RPMI7951 (cell line): Measurements from ENCODE around the gene ITFG2. TPM values are rescaled to one million over a fixed set of nuclear protein-coding genes. Genes with fewer than 3 reads are reported as not detected.

Experiments used
- DNase-seq: peaks from one replicate; pipeline ENCODE4 v3.0.0-alpha.2; 2012; ENCODE audit warnings: low read depth
- total RNA-seq: library from RNA; depleted of rRNA; stranded (reverse); fragments of >200 nt; shearing (Covaris generic); gene quantifications from 2 replicates; pipeline ENCODE4 v1.2.3, GENCODE V29; 2014

ITFG2 gene
- total RNA-seq, 1 experiment from 2014 or later, result 13.9 TPM

DNA sequence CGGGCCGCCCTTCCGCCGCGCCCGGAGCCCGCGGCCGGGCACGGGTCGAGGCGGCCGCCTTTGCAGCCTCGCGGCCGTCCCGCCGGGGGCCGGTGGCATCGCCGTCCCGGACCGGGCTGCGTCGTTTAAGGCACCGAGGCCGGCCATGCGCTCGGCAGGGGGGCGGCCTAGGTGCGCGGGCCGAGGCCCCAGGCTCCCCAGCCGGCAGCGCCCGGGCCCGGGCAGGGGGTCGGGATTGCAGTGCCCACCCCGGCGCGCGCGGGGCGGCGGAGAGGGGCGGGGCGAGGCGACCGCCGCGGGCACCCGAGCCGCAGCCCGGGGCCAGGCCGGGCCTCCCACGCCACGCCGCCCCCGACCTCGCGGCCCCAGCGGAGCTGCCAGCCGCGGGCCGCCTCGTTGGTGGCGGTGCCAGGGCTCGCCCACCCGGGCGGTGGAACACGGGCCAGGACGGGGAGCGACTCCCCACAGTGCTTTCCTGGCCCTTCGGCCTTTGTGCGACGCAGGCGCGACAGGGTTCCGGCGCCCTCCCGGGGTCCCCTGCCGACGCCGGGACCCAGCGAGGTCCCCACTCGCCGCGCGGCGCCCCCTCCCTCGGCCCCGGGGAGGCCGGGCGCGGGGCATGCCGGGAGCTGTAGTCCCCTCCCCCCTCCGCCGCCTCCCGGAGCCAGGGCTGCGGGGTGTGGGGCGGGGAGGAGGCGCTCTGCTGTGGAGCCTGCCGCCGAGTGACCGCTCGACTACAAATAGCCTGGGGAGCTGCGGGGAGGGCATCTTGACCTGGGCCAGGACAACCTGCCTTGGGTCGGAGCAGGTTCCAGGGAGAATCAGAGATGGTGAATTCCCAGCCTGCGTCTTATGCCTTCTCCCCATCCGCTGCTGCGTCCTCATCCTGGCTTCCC, 16.9 kb upstream of the ITFG2 start:
- peak; percentile 56 for DNase-seq

DNA sequence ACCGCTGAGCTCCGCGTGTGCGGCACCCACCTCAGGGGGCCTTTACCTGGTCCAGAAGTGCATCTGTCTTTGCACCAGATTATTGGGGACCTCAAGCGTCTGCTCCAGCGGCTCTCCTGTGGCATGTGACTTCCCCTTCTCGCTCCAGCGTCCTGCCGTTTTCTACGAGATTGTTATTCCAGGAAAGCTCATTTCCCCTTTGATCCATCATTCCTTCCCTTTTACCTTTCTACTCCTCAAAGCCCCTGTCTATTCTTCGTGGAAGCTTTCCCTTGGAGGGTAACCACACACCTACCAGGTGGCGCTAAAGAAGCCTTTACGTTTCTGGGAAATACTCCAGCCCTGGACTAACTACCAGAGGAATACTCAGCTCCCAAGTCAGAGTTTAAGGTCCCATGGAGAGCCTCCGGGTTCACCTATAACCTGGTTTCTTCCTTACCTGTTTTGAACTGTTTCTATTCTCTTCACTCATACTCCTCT, 16.2 kb upstream of the ITFG2 start:
- no peak for DNase-seq

DNA sequence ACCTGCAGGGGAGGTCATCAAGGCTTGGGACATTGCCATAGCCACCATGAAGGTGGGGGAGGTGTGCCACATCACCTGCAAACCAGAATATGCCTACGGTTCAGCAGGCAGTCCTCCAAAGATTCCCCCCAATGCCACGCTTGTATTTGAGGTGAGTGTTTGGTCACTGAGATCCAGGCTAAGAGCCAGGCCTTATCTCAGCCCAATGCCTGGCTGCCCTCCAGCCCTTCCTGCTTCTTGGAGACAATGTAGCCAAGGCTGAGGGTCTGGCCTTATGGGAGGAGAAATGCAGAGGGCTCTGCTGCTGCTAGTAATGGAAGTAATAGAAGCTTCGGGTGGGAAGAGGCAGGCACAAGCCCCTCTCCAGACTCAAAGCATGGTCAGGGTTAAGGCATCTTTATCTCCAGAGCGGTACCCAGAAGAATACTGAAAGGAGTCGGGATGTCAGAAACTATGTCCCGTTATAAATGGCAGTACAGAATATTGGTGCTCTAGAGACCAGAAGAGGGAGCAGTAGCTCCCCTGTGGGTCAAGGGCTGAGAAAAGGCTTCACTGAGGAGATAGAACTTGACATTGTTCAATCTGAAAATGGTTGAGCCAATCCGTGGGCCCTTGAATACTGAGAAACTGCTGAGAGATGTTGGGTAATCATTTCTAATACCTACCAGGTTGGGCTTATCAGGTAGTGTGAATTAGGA, 14.6 kb upstream of the ITFG2 start:
- DNase-seq, result no peak

DNA sequence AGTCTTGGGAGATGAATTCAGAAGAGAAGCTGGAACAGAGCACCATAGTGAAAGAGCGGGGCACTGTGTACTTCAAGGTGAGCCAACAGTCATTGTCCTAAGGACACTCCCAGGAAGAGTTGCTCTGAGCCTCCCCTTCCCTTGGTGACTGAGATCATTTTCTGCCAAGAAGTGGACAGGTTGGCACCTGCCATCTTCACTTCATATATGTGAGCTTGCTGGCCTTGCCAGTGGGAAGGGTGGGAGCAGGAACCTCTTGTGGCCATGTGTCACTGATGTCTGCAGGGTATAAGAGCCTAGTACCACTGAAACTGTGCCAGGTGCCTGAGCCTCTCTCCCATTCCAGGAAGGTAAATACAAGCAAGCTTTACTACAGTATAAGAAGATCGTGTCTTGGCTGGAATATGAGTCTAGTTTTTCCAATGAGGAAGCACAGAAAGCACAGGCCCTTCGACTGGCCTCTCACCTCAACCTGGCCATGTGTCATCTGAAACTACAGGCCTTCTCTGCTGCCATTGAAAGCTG, 12.4 kb upstream of the ITFG2 start:
- no peak for DNase-seq

DNA sequence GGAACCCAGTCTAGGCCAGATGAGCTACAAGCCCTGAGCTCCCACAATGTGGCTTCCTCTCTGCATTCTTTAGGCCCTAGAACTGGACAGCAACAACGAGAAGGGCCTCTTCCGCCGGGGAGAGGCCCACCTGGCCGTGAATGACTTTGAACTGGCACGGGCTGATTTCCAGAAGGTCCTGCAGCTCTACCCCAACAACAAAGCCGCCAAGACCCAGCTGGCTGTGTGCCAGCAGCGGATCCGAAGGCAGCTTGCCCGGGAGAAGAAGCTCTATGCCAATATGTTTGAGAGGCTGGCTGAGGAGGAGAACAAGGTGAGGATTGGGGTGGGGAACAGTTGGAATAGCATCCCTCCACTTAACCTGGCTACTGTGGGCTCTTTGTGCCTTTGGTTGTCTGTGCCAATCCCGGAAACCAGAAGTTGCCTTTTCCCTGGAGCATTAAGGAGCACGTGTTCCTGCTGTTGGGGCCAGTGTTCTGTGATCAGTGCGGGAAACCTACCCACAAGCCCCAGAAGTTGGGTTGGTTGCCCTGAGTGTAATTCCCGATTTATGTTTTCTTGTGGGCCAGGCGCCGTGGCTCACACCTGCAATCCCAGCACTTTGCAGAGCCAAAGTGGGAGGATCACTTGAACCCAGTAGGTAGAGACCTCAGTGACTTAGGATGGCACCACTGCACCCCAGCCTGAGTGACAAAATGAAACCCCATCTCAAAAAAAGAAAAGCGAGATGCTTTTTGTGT, 11.3 kb upstream of the ITFG2 start:
- no peak for DNase-seq

DNA sequence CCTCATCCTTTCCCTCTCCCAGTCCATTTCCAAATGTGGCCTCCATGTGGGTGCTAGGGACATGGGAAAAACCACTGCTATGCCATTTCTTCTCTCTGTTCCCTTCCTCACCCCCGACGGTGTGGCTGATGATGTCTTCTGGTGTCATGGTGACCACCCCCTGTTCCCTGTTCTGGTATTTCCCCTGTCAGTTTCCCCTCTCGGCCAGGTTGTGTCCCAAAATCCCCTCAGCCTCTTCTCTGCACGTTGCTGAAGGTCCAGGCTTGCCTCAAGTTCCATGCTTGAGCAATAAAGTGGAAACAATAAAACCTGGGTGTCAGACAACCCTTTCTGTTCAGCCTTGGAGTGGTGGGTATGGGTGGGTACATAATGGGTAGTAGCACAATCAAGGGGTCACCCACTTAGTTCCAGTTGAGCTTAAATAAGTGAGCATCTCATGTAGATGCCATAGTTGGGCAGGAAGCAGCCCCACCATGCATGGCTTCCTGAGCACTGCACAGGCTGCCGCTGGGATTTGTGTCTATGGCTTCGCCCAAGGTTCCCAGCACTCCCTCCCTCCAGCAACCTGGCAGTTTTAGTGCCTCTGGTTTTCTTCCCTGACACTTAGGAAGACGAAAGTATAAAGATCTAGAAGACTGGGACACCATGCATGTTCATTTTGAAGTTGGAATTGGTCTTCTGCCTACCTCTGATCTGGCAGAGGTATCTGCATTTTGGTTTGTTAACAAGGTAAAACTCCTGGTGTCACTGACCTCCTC, 8.7 kb upstream of the ITFG2 start:
- no peak for DNase-seq

DNA sequence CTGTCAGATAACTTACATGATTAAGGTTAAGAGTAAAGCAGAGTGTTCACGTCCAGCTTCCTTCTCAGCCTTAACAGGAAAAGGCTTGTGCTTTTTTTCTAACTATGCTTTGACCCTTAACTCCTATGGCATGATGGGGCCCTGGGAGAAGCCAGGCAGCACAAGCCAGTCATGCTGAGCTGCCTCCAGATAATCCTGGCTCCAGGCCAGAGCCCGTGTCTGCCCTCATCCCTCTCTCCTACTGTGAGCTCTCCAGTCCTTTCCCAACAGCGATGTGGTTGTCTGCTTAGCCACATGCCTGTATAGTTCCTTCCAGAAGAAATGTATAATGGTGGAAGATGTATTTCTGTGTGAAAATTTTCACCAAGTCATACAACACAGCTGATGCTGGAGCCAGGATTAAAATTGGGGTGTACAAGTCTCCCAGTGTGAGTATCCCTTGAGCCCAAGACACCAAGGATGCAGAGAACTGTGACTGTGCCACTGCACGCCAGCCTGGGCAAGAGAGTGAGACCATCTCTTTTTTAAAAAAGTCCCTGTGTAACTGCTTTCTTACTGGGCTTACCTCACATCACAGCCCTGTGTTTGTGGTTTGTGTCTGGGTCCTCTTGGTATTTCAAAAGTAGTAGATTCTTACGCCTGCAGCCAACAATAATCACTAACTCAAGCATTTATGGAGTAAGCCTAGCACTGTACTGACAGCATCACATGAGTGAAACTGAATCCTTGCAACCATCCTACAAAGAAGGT, 7.9 kb upstream of the ITFG2 start:
- DNase-seq, result no peak

DNA sequence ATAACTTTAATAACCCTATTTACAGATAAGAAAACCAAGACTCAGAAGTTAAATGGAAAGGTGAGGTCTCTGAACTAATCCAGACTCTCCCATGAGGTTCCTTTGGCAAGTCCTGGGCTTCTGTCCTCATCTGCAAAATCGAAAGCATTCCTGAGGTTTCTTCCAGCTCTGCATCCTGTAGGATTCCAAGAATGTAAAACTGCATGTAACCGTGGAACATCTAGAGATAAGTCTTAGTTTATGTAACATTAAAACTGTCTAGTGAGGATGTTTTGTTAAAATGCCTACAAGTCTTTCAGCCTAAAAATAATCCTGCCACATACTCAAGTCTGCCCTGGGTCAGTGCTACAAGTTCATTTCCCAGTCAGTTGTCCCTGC, 7.3 kb upstream of the ITFG2 start:
- no peak for DNase-seq

DNA sequence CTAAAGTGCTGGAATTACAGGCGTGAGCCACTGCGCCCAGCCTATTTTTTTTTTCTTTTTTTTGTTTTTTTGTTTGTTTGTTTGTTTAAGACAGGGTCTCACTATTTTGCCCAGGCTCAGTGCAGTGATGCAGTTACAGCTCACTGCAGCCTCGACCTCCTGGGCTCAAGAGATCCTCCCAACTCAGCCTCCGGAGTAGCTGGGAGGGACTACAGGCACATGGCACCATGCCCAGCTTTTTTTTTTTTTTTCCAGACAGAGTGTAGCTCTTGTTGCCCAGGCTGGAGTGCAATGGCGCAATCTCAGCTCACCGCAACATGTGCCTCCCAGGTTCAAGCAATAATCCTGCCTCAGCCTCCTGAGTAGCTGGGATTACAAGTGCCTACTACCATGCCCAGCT, 5.8 kb upstream of the ITFG2 start:
- peak; percentile 9 for DNase-seq

DNA sequence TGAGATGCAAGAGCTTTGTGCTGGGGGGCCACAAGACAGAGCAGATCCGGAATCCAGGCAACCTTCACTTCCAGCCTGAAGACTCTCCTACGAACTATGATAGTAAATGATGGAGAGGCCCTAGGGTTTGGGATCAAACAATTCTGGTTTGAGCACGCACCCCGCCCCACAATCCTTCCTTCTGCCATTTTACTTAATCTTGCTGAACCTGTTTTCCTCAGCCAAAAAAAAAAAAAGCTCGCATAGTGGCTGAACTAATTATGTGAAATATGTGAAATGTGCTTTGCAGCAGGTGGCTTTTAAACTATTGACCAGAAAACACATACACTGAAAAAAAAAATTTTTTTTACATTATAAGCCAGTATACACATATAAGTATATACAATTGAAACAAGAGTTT, 667 bp upstream of the ITFG2 start:
- no peak for DNase-seq

DNA sequence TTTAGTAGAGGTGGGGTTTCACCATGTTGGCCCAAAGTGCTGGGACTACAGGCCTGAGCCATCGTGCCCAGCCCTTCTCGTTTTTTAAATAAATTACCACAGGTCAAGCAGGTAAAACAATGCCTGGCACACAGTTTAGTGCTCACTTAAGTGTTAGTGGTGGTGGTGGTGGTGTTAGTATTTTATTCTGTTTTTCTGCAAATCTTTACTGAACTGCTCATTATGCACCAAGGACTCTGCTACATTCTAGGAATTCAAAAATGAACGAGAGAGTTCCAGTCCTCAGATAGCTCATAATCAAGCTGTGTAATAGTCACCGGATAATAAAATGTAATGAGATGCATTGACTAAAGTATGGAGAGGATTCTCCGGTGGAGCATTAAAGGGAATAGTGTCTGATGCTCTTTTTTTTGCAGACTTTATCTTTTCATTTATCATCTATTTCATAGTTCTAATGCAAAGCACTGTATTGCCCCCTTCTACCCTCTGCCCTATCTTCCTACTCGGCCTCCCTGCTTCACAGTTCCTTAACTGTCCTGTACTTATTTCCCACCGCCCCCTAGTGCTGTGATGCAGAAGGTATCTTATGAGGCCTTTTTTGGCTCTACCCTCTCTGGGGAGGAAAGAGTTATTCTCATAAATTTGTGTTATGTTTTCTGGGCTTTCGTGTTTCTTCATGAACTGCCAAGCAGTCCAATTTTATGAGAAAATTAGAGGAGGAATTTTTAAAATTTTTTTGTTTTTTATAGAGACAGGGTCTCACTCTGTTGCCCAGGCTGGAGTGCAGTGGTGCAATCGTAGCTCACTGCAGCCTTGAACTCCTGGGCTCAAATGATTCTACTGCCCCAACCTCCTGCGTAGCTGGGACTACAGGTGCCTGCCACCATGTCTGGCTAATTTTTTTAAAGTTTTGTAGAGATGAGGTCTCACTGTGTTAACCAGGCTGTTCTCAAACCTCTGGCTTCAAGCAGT, 1.0 kb downstream of the ITFG2 start:
- peak; percentile 64 for DNase-seq

DNA sequence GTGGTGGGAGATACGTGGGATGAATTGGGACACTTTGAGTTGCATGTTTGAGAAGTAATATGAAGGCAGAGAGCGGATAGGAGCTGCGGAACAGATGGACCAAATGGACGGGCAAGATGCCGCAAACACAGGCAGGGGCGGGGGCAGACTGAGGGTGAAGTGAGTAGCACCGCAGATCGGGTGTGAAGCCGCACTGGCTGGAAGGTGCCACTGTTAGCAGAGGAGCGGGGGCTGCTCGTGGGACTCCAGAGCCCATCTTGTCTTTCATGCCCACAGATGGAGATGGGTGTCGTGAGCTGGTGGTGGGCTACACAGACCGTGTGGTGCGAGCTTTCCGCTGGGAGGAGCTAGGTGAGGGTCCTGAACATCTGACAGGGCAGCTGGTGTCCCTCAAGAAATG, 7.3 kb downstream of the ITFG2 start:
- DNase-seq, result no peak

DNA sequence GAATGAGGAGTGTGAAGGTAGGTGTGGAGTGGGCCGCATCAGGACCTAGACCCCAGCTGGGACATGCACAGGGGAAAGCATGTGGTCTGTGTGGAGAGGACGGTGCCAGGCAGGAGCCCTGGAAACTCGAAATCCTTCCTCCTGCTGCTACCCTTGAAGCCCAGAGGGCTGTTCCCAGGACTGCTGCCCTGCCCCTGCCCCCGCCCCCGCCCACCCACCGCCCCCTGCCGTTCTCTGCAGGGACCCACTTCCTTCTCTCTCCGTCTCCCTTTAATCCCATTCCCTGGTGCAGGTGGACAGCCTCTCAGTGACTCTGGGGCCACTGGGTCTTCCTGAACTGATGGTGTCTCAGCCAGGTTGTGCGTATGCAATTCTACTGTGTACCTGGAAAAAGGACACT, 8.0 kb downstream of the ITFG2 start:
- DNase-seq, result no peak

DNA sequence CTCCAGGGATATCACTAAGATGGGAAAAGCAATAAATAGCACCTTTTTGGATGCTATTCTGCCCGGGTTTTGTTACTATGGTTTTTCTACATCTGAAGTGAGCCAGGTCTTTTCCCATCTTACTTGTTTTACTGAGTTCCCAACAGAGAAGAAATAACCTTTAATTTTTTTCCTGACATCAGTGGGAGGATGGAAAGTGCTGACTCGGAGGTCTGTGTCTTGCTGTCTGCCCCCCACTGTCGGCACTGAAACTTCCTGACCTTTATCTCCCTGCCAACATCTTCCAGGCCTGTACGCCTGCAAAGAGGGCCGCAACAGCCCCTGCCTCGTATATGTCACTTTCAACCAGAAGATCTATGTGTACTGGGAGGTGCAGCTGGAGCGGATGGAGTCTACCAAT, 11.0 kb downstream of the ITFG2 start:
- no peak for DNase-seq

DNA sequence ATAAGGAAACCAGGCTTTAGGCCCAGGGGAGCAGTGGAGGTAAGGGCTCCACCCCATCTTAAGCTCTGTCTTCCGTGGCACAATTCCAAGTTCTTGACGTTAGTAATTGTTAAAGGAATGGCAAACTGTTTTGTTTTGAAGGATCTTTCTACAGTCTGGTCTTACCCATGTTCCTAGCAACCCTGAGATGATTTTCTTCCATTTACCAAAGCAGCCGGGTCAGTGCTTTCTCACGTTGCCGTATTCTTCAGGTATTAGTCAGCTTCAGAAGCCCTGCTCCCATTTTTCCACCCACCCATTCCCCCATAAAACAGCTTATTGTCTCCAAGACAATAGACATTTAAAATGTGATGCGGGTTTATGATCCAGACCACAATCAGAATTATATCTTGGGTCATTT, 12.1 kb downstream of the ITFG2 start:
- DNase-seq, result no peak

DNA sequence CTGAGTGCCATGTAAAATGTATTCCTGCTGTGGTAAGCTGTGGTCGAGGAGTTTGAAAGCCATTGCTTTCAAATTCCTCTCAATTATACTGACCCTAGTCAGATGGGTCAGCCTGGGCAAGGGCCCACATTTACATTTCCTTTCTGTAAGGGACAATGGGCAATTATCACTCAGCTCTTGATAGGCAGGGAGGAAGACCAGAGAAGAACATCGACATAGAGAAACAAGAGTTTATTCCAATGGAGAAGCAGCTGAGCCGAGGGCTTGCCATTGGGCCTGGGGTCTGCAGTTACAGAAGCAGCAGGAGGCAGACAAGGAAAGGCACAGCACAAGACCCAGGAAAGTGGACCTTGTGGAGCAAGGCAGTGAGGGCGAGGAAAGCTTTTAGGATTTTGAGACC, 12.7 kb downstream of the ITFG2 start:
- no peak for DNase-seq

DNA sequence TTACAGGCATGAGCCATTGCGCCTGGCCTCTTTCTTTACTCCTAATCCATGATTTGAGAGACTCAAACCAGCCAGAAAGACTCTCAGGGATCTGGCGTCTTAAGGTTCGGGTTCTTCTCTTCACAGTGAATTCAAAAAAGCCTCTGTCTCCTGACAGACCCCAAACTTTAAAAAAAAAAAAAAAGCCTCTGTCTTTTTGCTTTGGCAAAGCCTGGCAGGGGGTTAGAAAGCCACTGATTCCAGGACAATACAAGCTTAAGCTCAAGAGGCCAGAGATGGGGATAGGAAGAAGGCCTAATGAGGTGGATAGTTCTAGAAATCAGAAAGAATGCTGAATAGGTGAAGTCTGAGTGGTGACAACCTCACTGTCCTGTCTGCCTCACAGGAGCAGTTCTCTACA, 13.6 kb downstream of the ITFG2 start:
- no peak for DNase-seq

DNA sequence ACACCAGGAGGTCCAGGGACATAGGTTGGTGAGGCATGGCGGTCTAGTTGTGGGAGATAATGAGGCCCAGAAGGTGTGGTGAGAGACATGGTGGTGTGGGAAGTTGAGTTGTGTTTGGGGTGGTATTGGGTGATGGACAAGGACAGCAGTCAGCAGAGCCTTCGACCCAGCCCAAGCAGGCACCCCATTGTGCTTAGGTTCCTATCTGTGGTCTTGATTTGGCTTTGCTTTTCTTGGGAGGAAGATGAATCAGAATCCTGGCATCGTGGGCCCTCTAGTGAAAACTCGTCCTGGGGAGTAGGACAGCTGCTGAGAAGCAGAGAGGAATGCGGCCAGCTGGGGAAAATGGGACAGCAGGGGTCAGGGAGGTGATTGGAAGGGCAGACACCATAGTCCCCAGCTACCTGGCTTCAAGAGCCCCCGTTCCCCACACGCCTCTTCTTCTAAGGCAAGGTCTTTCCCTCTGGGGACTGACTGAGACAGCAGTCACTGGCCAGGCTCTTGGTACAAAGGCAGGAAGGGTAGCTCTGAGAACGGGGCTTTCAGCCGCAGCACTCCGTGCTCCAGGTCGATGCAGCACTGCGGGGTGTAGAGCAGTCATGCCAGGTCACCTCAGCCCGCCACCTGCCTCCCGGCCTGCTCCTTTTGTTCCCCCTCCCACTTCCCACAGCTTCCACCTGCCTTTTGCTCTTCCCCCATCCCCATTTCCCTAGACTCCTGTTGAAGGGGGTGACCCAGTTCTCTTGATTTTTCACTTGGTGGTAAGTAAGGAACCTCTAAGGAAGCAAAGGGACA, 14.4 kb downstream of the ITFG2 start:
- no peak for DNase-seq

DNA sequence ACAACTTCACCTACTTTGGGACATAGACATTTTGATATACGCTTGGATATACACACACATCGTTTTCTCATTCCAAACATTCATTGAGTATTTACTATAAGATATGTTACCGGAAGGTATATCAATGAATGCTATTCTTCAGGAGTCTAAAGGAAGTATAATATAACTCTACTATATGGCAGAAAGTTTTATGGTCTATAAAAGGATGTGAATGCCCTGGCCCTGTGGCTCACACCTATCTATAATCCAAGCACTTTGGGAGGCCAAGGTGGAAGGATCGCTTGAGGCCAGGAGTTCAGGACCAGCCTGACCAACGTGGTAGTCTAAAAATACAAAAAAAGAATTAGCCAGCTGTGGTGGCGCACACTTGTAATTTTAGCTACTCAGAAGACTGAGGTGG, 16.8 kb downstream of the ITFG2 start:
- DNase-seq, result no peak
